Spleen (tissue), 7 donors: ENCODE data around the gene POU3F4.

ENCODE experiments used
- POLR2A ChIP-seq, 3 donors: fragments of 450-650 bp; IDR thresholded peaks; one replicate each; pipeline ENCODE4 v1.5.1; 2017; ENCODE audit warnings: antibody characterized with exemption in 3 of 3, mild to moderate bottlenecking in 1 of 3
- POLR2AphosphoS5 ChIP-seq, 3 donors: sonication (generic); formaldehyde crosslinking; IDR thresholded peaks; one replicate each; pipeline ENCODE4 v1.5.1; 2017; ENCODE audit warnings: antibody characterized with exemption in 3 of 3
- TF ChIP-seq, protein P1 (sequence below), 11 experiments: fragments of 200-600 bp in 7 of 11; fragments of 450-650 bp in 4 of 11; sonication (generic) in 4 of 11; IDR thresholded peaks in 8 of 11; conservative IDR thresholded peaks in 3 of 11; 1 replicate in 7 of 11; 2 replicates in 4 of 11; pipeline versions ENCODE4 v1.4.0 to v1.8.0; 2016 to 2021; ENCODE audit warnings: antibody characterized with exemption in 11 of 11, inconsistent platforms in 4 of 11, mild to moderate bottlenecking in 1 of 11
- donor health status: DM: no; HTN: no; CAD: no; lungs with moderate emphysema.
- donor health status: DM: no; HTN: no; CAD: no.
- donor health status: DM: no; HTN: no; CAD: no.

DNA sequence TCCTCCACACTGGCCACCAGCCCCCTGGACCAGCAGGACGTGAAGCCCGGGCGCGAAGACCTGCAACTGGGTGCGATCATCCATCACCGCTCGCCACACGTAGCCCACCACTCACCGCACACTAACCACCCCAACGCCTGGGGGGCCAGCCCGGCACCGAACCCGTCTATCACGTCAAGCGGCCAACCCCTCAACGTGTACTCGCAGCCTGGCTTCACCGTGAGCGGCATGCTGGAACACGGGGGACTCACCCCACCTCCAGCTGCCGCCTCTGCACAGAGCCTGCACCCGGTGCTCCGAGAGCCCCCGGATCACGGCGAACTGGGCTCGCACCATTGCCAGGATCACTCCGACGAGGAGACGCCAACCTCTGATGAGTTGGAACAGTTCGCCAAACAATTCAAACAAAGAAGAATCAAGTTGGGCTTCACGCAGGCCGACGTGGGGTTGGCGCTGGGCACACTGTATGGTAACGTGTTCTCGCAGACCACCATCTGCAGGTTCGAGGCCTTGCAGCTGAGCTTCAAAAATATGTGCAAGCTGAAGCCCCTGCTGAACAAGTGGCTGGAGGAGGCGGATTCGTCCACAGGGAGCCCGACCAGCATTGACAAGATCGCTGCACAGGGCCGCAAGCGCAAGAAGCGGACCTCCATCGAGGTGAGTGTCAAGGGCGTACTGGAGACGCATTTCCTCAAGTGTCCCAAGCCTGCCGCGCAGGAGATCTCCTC lies 600 bp downstream of the POU3F4 start:
- TF ChIP-seq POLR2A (IDR thresholded peaks at IDR 0.05), result no peak
- TF ChIP-seq, protein P1, sequence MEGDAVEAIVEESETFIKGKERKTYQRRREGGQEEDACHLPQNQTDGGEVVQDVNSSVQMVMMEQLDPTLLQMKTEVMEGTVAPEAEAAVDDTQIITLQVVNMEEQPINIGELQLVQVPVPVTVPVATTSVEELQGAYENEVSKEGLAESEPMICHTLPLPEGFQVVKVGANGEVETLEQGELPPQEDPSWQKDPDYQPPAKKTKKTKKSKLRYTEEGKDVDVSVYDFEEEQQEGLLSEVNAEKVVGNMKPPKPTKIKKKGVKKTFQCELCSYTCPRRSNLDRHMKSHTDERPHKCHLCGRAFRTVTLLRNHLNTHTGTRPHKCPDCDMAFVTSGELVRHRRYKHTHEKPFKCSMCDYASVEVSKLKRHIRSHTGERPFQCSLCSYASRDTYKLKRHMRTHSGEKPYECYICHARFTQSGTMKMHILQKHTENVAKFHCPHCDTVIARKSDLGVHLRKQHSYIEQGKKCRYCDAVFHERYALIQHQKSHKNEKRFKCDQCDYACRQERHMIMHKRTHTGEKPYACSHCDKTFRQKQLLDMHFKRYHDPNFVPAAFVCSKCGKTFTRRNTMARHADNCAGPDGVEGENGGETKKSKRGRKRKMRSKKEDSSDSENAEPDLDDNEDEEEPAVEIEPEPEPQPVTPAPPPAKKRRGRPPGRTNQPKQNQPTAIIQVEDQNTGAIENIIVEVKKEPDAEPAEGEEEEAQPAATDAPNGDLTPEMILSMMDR (IDR thresholded peaks at IDR 0.05 in 8 of 11, conservative IDR thresholded peaks at IDR 0.05 in 3 of 11), result no peak
- TF ChIP-seq POLR2AphosphoS5 (IDR thresholded peaks at IDR 0.05), result no peak
